Caco-2 (cell line): ENCODE measurements around the gene MAPK14. TPM values are rescaled to one million over a fixed set of nuclear protein-coding genes. Genes with fewer than 3 reads are reported as not detected.

Experiments used
- BruUV-seq: library from RNA; stranded (reverse); fragments of 400-500 nt; replicated peaks from 2 replicates; lab custom pipeline; 2021; lab: Mats Ljungman, UMichigan
- CTCF ChIA-PET: fragments of 300-600 bp; sonication (Branson Sonifier 250); formaldehyde crosslinking; loops from one replicate; lab custom pipeline; 2022; ENCODE audit warnings: antibody characterized with exemption; lab: Charles Lee
- POLR2A ChIA-PET: fragments of 300-600 bp; sonication (Branson Sonifier 250); formaldehyde crosslinking; loops from one replicate; lab custom pipeline; 2022; ENCODE audit warnings: antibody characterized with exemption; lab: Charles Lee
- DNase-seq, 2 experiments: peaks; one replicate each; pipeline versions ENCODE4 v3.0.0 to v3.0.0-alpha.2; 2020 to 2022
- H3K27me3 ChIP-seq: replicated peaks from 2 replicates; pipeline ENCODE4 v1.6.0; 2011; ENCODE audit warnings: low read length; ENCODE audit not compliant: control insufficient read depth, insufficient read depth
- H3K36me3 ChIP-seq: 2 replicates; pipeline ENCODE4 v1.5.1; 2011; ENCODE audit warnings: low read length; ENCODE audit not compliant: control insufficient read depth, insufficient read depth
- H3K4me1 ChIP-seq: fragments of 250-450 bp; sonication (Bioruptor Pico); 2 replicates; pipeline ENCODE4 v1.5.1; 2020; ENCODE audit warnings: mild to moderate bottlenecking
- H3K4me3 ChIP-seq: 2 replicates; pipeline ENCODE4 v1.5.1; 2011; ENCODE audit warnings: low read depth, mild to moderate bottlenecking, control low read depth, low read length
- H3K9me3 ChIP-seq: fragments of 250-450 bp; sonication (Bioruptor Pico); 2 replicates; pipeline ENCODE4 v1.5.1; 2020; ENCODE audit warnings: mild to moderate bottlenecking, moderate library complexity
- H3K27ac Mint-ChIP-seq: one replicate; pipeline ENCODE4 v1.8.0; 2022; ENCODE audit warnings: mixed read lengths; ENCODE audit not compliant: unreplicated experiment
- H3K27me3 Mint-ChIP-seq: one replicate; pipeline ENCODE4 v1.8.0; 2022; ENCODE audit warnings: mixed read lengths; ENCODE audit not compliant: insufficient read depth, unreplicated experiment
- H3K36me3 Mint-ChIP-seq: one replicate; pipeline ENCODE4 v1.8.0; 2022; ENCODE audit warnings: mild to moderate bottlenecking, mixed read lengths; ENCODE audit not compliant: insufficient read depth, unreplicated experiment
- H3K4me1 Mint-ChIP-seq: one replicate; pipeline ENCODE4 v1.8.0; 2022; ENCODE audit warnings: low read depth, mixed read lengths; ENCODE audit not compliant: unreplicated experiment
- H3K4me3 Mint-ChIP-seq: one replicate; pipeline ENCODE4 v1.8.0; 2022; ENCODE audit warnings: mild to moderate bottlenecking, moderate library complexity, mixed read lengths; ENCODE audit not compliant: unreplicated experiment
- H3K9me3 Mint-ChIP-seq: one replicate; pipeline ENCODE4 v1.8.0; 2022; ENCODE audit warnings: mixed read lengths; ENCODE audit not compliant: unreplicated experiment
- CTCF ChIP-seq, 2 experiments: fragments of 200-600 bp in 1 of 2; IDR thresholded peaks; 1 replicate in 1 of 2; 2 replicates in 1 of 2; pipeline versions ENCODE4 v1.5.1 to v1.8.0; 2011 to 2022; ENCODE audit warnings: antibody characterized with exemption in 1 of 2, control low read depth in 1 of 2, inconsistent platforms in 1 of 2, low read depth in 1 of 2, low read length in 1 of 2, mild to moderate bottlenecking in 1 of 2, moderate library complexity in 1 of 2; ENCODE audit not compliant: insufficient read depth in 1 of 2, severe bottlenecking in 1 of 2, unreplicated experiment in 1 of 2
- intact Hi-C: fragments of 100-400 bp; cut with micrococcal nuclease; formaldehyde crosslinking; loops from one replicate; pipeline ENCODE4 v1.10.0; 2022; ENCODE audit not compliant: unreplicated experiment
- total RNA-seq: library from RNA; stranded (reverse); gene quantifications from 2 replicates; pipeline ENCODE4 v1.2.3, GENCODE V29; 2022

Gene MAPK14
- total RNA-seq, 1 experiment from 2014 or later, result 72.0 TPM

- H3K4me1 Mint-ChIP-seq, result peaks cover 29% of the 10 kb centered on the region
- DNase-seq, result peak; percentile 75 to 83
- H3K9me3 Mint-ChIP-seq, result no peaks in the 10 kb centered on the region
- Histone ChIP-seq H3K9me3 (no peaks in the 10 kb centered on the region), H3K4me3 (0 out of 2 replicates have a peak overlapping the region, but pooled peaks have one; percentile 4), H3K36me3 (no peaks in the 10 kb centered on the region; the same call in none of the 2 replicates), H3K27me3 (no peaks in the 10 kb centered on the region), H3K4me1 (peaks cover 32% of the 10 kb centered on the region)
- ChIA-PET POLR2A (interaction anchor here (0.6 to 2.4 kb wide), 3 partner anchors 36 to 95 kb away, joined by 3 to 13 read pairs (median 3); partner anchors contain the start of gene MAPK14), CTCF (interaction anchor here (0.7 to 4.0 kb wide), 5 partner anchors 8 to 245 kb away, joined by 3 to 28 read pairs (median 3); partner anchors contain the start of gene MAPK14)
- H3K4me3 Mint-ChIP-seq, result peak overlapping the region; percentile 61
- no peaks in the 10 kb centered on the region for H3K27me3 Mint-ChIP-seq
- peak overlapping the region; percentile 85 for H3K27ac Mint-ChIP-seq
- intact Hi-C loops, result loop anchor here (1.0 to 10.0 kb wide), 4 partner anchors 20 to 511 kb away; partner anchors contain the start of gene MAPK14
- H3K36me3 Mint-ChIP-seq, result peaks cover 66% of the 10 kb centered on the region
- no peak for TF ChIP-seq CTCF (IDR thresholded peaks at IDR 0.05; ENCODE audit: insufficient read depth in 1 of 2, low read depth in 1 of 2, low read length in 1 of 2, severe bottlenecking in 1 of 2, unreplicated experiment in 1 of 2)
- BruUV-seq, result TSS peak; percentile 83
These were observed 68.1 kb downstream of the MAPK14 start for GRCh38 chr6:36095497-36096391.

GRCh38 chr6:36098253-36098919 lies 70.8 kb downstream of the MAPK14 start:
- CTCF ChIA-PET, result interaction anchor here (0.7 kb wide), 1 partner anchor 71 kb away, joined by 3 read pairs; the partner anchor contains the start of gene MAPK14
- Histone ChIP-seq H3K4me3 (no peak overlapping the region), H3K9me3 (no peaks in the 10 kb centered on the region), H3K27me3 (no peaks in the 10 kb centered on the region), H3K36me3 (peaks cover 3% of the 10 kb centered on the region), H3K4me1 (peaks cover 32% of the 10 kb centered on the region)
- Mint-ChIP-seq H3K9me3 (no peaks in the 10 kb centered on the region), H3K27me3 (no peaks in the 10 kb centered on the region), H3K27ac (no peak overlapping the region), H3K36me3 (peaks cover 52% of the 10 kb centered on the region), H3K4me1 (peaks cover 22% of the 10 kb centered on the region), H3K4me3 (no peak overlapping the region)
- DNase-seq, result no peak
- no peak for TF ChIP-seq CTCF (IDR thresholded peaks at IDR 0.05; ENCODE audit: insufficient read depth in 1 of 2, low read depth in 1 of 2, low read length in 1 of 2, severe bottlenecking in 1 of 2, unreplicated experiment in 1 of 2)
- no TSS peak for BruUV-seq
- POLR2A ChIA-PET, result no interaction called here
- intact Hi-C loops, result loop anchor here (5.0 to 10.0 kb wide), 2 partner anchors 136 to 514 kb away; no protein-coding TSS in a partner anchor
